ENCODE results near the gene AP3B2. TPM values are rescaled to one million over a fixed set of nuclear protein-coding genes. Genes with fewer than 3 reads are reported as not detected.

AP3B2 gene
- total RNA-seq (under 1 TPM; 0.10 TPM), total RNA-seq (0.12 to 0.98 reads per million in 2 donors)

GRCh38 chr15:82709421-82710207 is at the start of gene AP3B2:
Gene AP3B2 (minus strand): TSS chr15:82709875. CDS start chr15:82709706, 169 bp downstream.
- H3K36me3 Mint-ChIP-seq (ENCODE audit: low read depth): peaks cover 2% of the 10 kb centered on the region
- ATAC-seq (peak; percentile 94), DNase-seq (peak; percentile 54 to 57 (median 56))
- H3K4me3 Mint-ChIP-seq: peak within 1 kb of the TSS; percentile 64
- H3K27me3 Mint-ChIP-seq: peaks cover 24% of the 10 kb centered on the region
- H3K4me1 Mint-ChIP-seq: peaks cover 2% of the 10 kb centered on the region
- H3K9me3 ChIP-seq (ENCODE audit: control insufficient read depth, low read length, poor library complexity, severe bottlenecking): no peaks in the 10 kb centered on the region
- H3K27ac Mint-ChIP-seq: no peak within 1 kb of the TSS

- DNase-seq: no peak
- H3K27me3 Mint-ChIP-seq: no peaks in the 10 kb centered on the region
- H3K36me3 Mint-ChIP-seq (ENCODE audit: low read depth): peaks cover 7% of the 10 kb centered on the region
- no peaks in the 10 kb centered on the region for H3K9me3 ChIP-seq (ENCODE audit: control insufficient read depth, low read length, poor library complexity, severe bottlenecking)
- no peak for ATAC-seq
- peaks cover 35% of the 10 kb centered on the region for H3K4me1 Mint-ChIP-seq
- H3K4me3 Mint-ChIP-seq: peak overlapping the region; percentile 99
- H3K27ac Mint-ChIP-seq: peak overlapping the region; percentile 93
Observed at GRCh38 chr15:82751308-82751707, 41.6 kb upstream of the AP3B2 start.

GRCh38 chr15:82750831-82751180 is 41.1 kb upstream of the AP3B2 start:
- Mint-ChIP-seq H3K4me3 (peak overlapping the region; percentile 99), H3K4me1 (peaks cover 31% of the 10 kb centered on the region), H3K27ac (peak overlapping the region; percentile 93), H3K36me3 (ENCODE audit: low read depth) (peaks cover 3% of the 10 kb centered on the region), H3K27me3 (no peaks in the 10 kb centered on the region)
- no peaks in the 10 kb centered on the region for H3K9me3 ChIP-seq (ENCODE audit: control insufficient read depth, low read length, poor library complexity, severe bottlenecking)
- DNase-seq (no peak), ATAC-seq (peak; percentile 64)

- Mint-ChIP-seq H3K4me3 (peak overlapping the region; percentile 99), H3K4me1 (peaks cover 29% of the 10 kb centered on the region), H3K27ac (peak overlapping the region; percentile 93), H3K36me3 (ENCODE audit: low read depth) (peaks cover 3% of the 10 kb centered on the region), H3K27me3 (no peaks in the 10 kb centered on the region)
- H3K9me3 ChIP-seq (ENCODE audit: control insufficient read depth, low read length, poor library complexity, severe bottlenecking): no peaks in the 10 kb centered on the region
- DNase-seq (peak; percentile 56 to 72 (median 68)), ATAC-seq (peak; percentile 96)
Observed at GRCh38 chr15:82749951-82750830, 40.5 kb upstream of the AP3B2 start.

- ATAC-seq (no peak), DNase-seq (no peak)
- H3K9me3 ChIP-seq (ENCODE audit: control insufficient read depth, low read length, poor library complexity, severe bottlenecking): no peaks in the 10 kb centered on the region
- peaks cover 3% of the 10 kb centered on the region for H3K36me3 Mint-ChIP-seq (ENCODE audit: low read depth)
- H3K27me3 Mint-ChIP-seq: no peaks in the 10 kb centered on the region
- no peak overlapping the region for H3K4me3 Mint-ChIP-seq
- peaks cover 25% of the 10 kb centered on the region for H3K4me1 Mint-ChIP-seq
- H3K27ac Mint-ChIP-seq: no peak overlapping the region
Observed at GRCh38 chr15:82748315-82748714, 38.6 kb upstream of the AP3B2 start.

- Mint-ChIP-seq H3K4me1 (peaks cover 5% of the 10 kb centered on the region), H3K36me3 (ENCODE audit: low read depth) (no peaks in the 10 kb centered on the region), H3K27ac (no peak overlapping the region), H3K27me3 (no peaks in the 10 kb centered on the region), H3K4me3 (no peak overlapping the region)
- ATAC-seq: no peak
- DNase-seq: no peak
- no peaks in the 10 kb centered on the region for H3K9me3 ChIP-seq (ENCODE audit: control insufficient read depth, low read length, poor library complexity, severe bottlenecking)
Observed at GRCh38 chr15:82743810-82744209, 34.1 kb upstream of the AP3B2 start.

- H3K9me3 ChIP-seq (ENCODE audit: control insufficient read depth, low read length, poor library complexity, severe bottlenecking): no peaks in the 10 kb centered on the region
- no peaks in the 10 kb centered on the region for H3K36me3 Mint-ChIP-seq (ENCODE audit: low read depth)
- no peak for DNase-seq
- no peak overlapping the region for H3K27ac Mint-ChIP-seq
- ATAC-seq: no peak
- no peak overlapping the region for H3K4me3 Mint-ChIP-seq
- H3K27me3 Mint-ChIP-seq: no peaks in the 10 kb centered on the region
- peaks cover 5% of the 10 kb centered on the region for H3K4me1 Mint-ChIP-seq
Observed at GRCh38 chr15:82742134-82742533, 32.5 kb upstream of the AP3B2 start.

GRCh38 chr15:82739086-82739485 is 29.4 kb upstream of the AP3B2 start:
- no peaks in the 10 kb centered on the region for H3K36me3 Mint-ChIP-seq (ENCODE audit: low read depth)
- DNase-seq: no peak
- H3K4me1 Mint-ChIP-seq: peaks cover 5% of the 10 kb centered on the region
- no peaks in the 10 kb centered on the region for H3K27me3 Mint-ChIP-seq
- peak overlapping the region; percentile 24 for H3K27ac Mint-ChIP-seq
- H3K9me3 ChIP-seq (ENCODE audit: control insufficient read depth, low read length, poor library complexity, severe bottlenecking): no peaks in the 10 kb centered on the region
- ATAC-seq: no peak
- H3K4me3 Mint-ChIP-seq: no peak overlapping the region

- H3K9me3 ChIP-seq (ENCODE audit: control insufficient read depth, low read length, poor library complexity, severe bottlenecking): no peaks in the 10 kb centered on the region
- Mint-ChIP-seq H3K27ac (no peak overlapping the region), H3K4me1 (peaks cover 5% of the 10 kb centered on the region), H3K36me3 (ENCODE audit: low read depth) (no peaks in the 10 kb centered on the region), H3K4me3 (no peak overlapping the region), H3K27me3 (no peaks in the 10 kb centered on the region)
- DNase-seq (no peak), ATAC-seq (no peak)
Observed at GRCh38 chr15:82737975-82738374, 28.3 kb upstream of the AP3B2 start.

GRCh38 chr15:82731527-82731926 is 21.9 kb upstream of the AP3B2 start:
- H3K4me3 Mint-ChIP-seq: no peak overlapping the region
- no peaks in the 10 kb centered on the region for H3K27me3 Mint-ChIP-seq
- H3K27ac Mint-ChIP-seq: no peak overlapping the region
- no peak for DNase-seq
- H3K9me3 ChIP-seq (ENCODE audit: control insufficient read depth, low read length, poor library complexity, severe bottlenecking): no peaks in the 10 kb centered on the region
- H3K36me3 Mint-ChIP-seq (ENCODE audit: low read depth): no peaks in the 10 kb centered on the region
- H3K4me1 Mint-ChIP-seq: no peaks in the 10 kb centered on the region
- ATAC-seq: no peak

- H3K27ac Mint-ChIP-seq: no peak overlapping the region
- ATAC-seq: no peak
- DNase-seq: no peak
- H3K36me3 Mint-ChIP-seq (ENCODE audit: low read depth): no peaks in the 10 kb centered on the region
- peaks cover 4% of the 10 kb centered on the region for H3K27me3 Mint-ChIP-seq
- no peaks in the 10 kb centered on the region for H3K9me3 ChIP-seq (ENCODE audit: control insufficient read depth, low read length, poor library complexity, severe bottlenecking)
- H3K4me3 Mint-ChIP-seq: no peak overlapping the region
- no peaks in the 10 kb centered on the region for H3K4me1 Mint-ChIP-seq
Observed at GRCh38 chr15:82730022-82730530, 20.4 kb upstream of the AP3B2 start.

- Mint-ChIP-seq H3K4me3 (no peak overlapping the region), H3K27me3 (peaks cover 7% of the 10 kb centered on the region), H3K36me3 (ENCODE audit: low read depth) (no peaks in the 10 kb centered on the region), H3K4me1 (no peaks in the 10 kb centered on the region), H3K27ac (no peak overlapping the region)
- ATAC-seq: no peak
- no peaks in the 10 kb centered on the region for H3K9me3 ChIP-seq (ENCODE audit: control insufficient read depth, low read length, poor library complexity, severe bottlenecking)
- no peak for DNase-seq
Observed at GRCh38 chr15:82726816-82727215, 17.1 kb upstream of the AP3B2 start.

GRCh38 chr15:82715003-82715402 is 5.3 kb upstream of the AP3B2 start:
- H3K9me3 ChIP-seq (ENCODE audit: control insufficient read depth, low read length, poor library complexity, severe bottlenecking): no peaks in the 10 kb centered on the region
- Mint-ChIP-seq H3K4me3 (no peak overlapping the region), H3K4me1 (peaks cover 2% of the 10 kb centered on the region), H3K27me3 (peaks cover 30% of the 10 kb centered on the region), H3K36me3 (ENCODE audit: low read depth) (peaks cover 2% of the 10 kb centered on the region), H3K27ac (no peak overlapping the region)
- DNase-seq (no peak), ATAC-seq (no peak)
